OCI-LY7 (cell line): Measurements from ENCODE around the gene CRCP. TPM values are rescaled to one million over a fixed set of nuclear protein-coding genes. Genes with fewer than 3 reads are reported as not detected.
A peak's percentile ranks its signal among the peaks of the same experiment; 100 is the strongest.
"Not testable (repeated sequence)": the region's sequence is repeated elsewhere in the genome, so short reads cannot be mapped to it uniquely, and the experiment has no call there.

Experiments used
- BruUV-seq: library from RNA; stranded (reverse); fragments of 400-500 nt; replicated peaks from 2 replicates; lab custom pipeline; 2021; lab: Mats Ljungman, UMichigan
- CTCF ChIA-PET: fragments of 300-600 bp; sonication (Branson Sonifier 250); formaldehyde crosslinking; loops from one replicate; lab custom pipeline; 2022; ENCODE audit warnings: antibody characterized with exemption; ENCODE audit not compliant: unreplicated experiment; lab: Charles Lee
- POLR2A ChIA-PET: fragments of 300-600 bp; sonication (Branson Sonifier 250); formaldehyde crosslinking; loops from one replicate; lab custom pipeline; 2022; ENCODE audit warnings: antibody characterized with exemption; lab: Charles Lee
- DNase-seq: peaks from one replicate; pipeline ENCODE4 v3.0.0-alpha.2; 2015; ENCODE audit warnings: low spot score
- H2AFZ ChIP-seq: fragments of 200-600 bp; sonication (generic), shearing (Covaris generic); 2 replicates; pipeline ENCODE4 v1.6.1; 2014; ENCODE audit warnings: mild to moderate bottlenecking, antibody characterized with exemption, low read length, moderate library complexity
- H3K27ac ChIP-seq: fragments of 200-600 bp; sonication (generic); 2 replicates; pipeline ENCODE4 v1.5.1; 2014; ENCODE audit warnings: mixed run types, low read depth, mild to moderate bottlenecking, moderate library complexity, low read length, inconsistent platforms; ENCODE audit not compliant: poor library complexity, severe bottlenecking
- H3K36me3 ChIP-seq: fragments of 200-600 bp; sonication (generic); 2 replicates; pipeline ENCODE4 v1.6.1; 2014; ENCODE audit warnings: mild to moderate bottlenecking, antibody characterized with exemption, low read length, moderate library complexity, mixed read lengths; ENCODE audit not compliant: insufficient read depth
- H3K4me1 ChIP-seq: fragments of 200-600 bp; sonication (generic); 2 replicates; pipeline ENCODE4 v1.5.1; 2014; ENCODE audit warnings: mild to moderate bottlenecking, low read length; ENCODE audit not compliant: insufficient read depth, poor library complexity, severe bottlenecking
- H3K4me2 ChIP-seq: fragments of 200-600 bp; sonication (generic); 2 replicates; pipeline ENCODE4 v1.6.1; 2014; ENCODE audit warnings: mild to moderate bottlenecking, low read length
- H3K4me3 ChIP-seq: fragments of 200-600 bp; sonication (generic); 2 replicates; pipeline ENCODE4 v1.5.1; 2014; ENCODE audit warnings: mild to moderate bottlenecking, low read depth, low read length; ENCODE audit not compliant: poor library complexity, severe bottlenecking
- H3K79me2 ChIP-seq: fragments of 200-600 bp; sonication (generic); 2 replicates; pipeline ENCODE4 v1.6.1; 2016; ENCODE audit warnings: low read depth, mild to moderate bottlenecking, low read length, moderate library complexity, mixed read lengths; ENCODE audit not compliant: insufficient read depth
- H3K9me2 ChIP-seq: fragments of 200-600 bp; sonication (generic); 2 replicates; pipeline ENCODE4 v1.6.1; 2016; ENCODE audit warnings: mild to moderate bottlenecking, low read length, mixed read lengths; ENCODE audit not compliant: insufficient read depth
- H3K9me3 ChIP-seq: fragments of 200-600 bp; sonication (generic); 2 replicates; pipeline ENCODE4 v1.6.1; 2014; ENCODE audit warnings: mild to moderate bottlenecking, mixed run types, low read length, mixed read lengths
- H4K20me1 ChIP-seq: fragments of 200-600 bp; sonication (generic); 2 replicates; pipeline ENCODE4 v1.6.1; 2014; ENCODE audit warnings: mild to moderate bottlenecking, antibody characterized with exemption, low read length, moderate library complexity, mixed read lengths; ENCODE audit not compliant: insufficient read depth
- EZH2phosphoT487 ChIP-seq: fragments of 200-600 bp; sonication (generic); IDR thresholded peaks from 2 replicates; pipeline ENCODE4 v1.6.1; 2018; ENCODE audit warnings: low read depth, borderline replicate concordance, mild to moderate bottlenecking, mixed run types, antibody characterized with exemption, low read length, moderate library complexity, mixed read lengths
- intact Hi-C: fragments of 100-400 bp; cut with micrococcal nuclease; formaldehyde crosslinking; loops from one replicate; pipeline ENCODE4 v1.10.0; 2022; ENCODE audit not compliant: unreplicated experiment
- total RNA-seq, 2 experiments: library from RNA; depleted of rRNA in 1 of 2; stranded (reverse); fragments of >200 nt in 1 of 2; shearing (Covaris generic) in 1 of 2; gene quantifications; 2 replicates each; pipeline ENCODE4 v1.2.3, GENCODE V29; 2014 to 2022
- TF ChIP-seq, protein P1 (sequence below): fragments of 200-600 bp; sonication (generic); conservative IDR thresholded peaks from 2 replicates; pipeline ENCODE4 v1.5.1; 2014; ENCODE audit warnings: mild to moderate bottlenecking, antibody characterized with exemption, low read length, moderate library complexity, mixed read lengths

CRCP gene
- total RNA-seq, 2 experiments from 2014 or later, result 25.1 to 28.3 TPM

DNA sequence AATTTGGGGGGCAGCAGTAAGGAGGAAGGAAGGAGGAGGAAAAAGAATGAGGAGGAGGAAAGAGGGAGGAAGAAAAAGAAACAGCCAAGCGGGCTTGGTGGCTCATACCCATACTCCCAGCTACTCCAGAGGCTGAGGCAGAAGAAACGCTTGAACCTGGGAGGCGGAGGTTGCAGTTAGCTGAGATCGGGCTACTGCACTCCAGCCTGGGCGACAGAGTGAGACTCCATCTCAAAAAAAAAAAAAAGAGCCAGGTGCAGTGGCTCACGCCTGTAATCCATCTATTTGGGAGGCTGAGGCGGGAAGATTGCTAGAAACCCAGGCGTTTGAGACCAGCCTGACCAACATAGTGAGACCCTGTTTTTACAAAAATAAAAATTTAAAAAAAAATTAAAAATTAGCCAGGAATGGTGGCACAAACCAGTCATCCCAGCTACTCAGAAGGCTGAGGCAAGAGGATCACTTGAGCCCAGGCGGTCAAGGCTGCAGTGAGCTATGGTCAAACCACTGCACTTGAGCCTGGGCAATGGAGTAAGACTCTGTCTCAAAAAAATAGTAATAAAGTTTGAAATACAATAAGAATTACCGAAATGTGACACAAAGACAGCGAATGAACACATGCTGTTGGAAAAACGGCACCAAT, 14.1 kb upstream of the CRCP start:
- peak overlapping the region; percentile 53 for H3K4me3 ChIP-seq
- no peaks in the 10 kb centered on the region for H4K20me1 ChIP-seq
- DNase-seq, result no peak
- H3K27ac ChIP-seq, result peak overlapping the region; percentile 24
- no peaks in the 10 kb centered on the region for H3K36me3 ChIP-seq
- peak overlapping the region; percentile 57 for H3K4me2 ChIP-seq
- intact Hi-C loops, result no loop called here
- no peaks in the 10 kb centered on the region for H3K9me3 ChIP-seq
- CTCF ChIA-PET, result no interaction called here
- no TSS peak for BruUV-seq
- H3K79me2 ChIP-seq, result no peaks in the 10 kb centered on the region
- no peaks in the 10 kb centered on the region for H3K9me2 ChIP-seq
- peak overlapping the region; percentile 79; the same call in 1 of the 2 replicates for H2AFZ ChIP-seq
- POLR2A ChIA-PET, result no interaction called here
- H3K4me1 ChIP-seq, result peaks cover 12% of the 10 kb centered on the region
- no peak for TF ChIP-seq EZH2phosphoT487
- TF ChIP-seq, protein P1, sequence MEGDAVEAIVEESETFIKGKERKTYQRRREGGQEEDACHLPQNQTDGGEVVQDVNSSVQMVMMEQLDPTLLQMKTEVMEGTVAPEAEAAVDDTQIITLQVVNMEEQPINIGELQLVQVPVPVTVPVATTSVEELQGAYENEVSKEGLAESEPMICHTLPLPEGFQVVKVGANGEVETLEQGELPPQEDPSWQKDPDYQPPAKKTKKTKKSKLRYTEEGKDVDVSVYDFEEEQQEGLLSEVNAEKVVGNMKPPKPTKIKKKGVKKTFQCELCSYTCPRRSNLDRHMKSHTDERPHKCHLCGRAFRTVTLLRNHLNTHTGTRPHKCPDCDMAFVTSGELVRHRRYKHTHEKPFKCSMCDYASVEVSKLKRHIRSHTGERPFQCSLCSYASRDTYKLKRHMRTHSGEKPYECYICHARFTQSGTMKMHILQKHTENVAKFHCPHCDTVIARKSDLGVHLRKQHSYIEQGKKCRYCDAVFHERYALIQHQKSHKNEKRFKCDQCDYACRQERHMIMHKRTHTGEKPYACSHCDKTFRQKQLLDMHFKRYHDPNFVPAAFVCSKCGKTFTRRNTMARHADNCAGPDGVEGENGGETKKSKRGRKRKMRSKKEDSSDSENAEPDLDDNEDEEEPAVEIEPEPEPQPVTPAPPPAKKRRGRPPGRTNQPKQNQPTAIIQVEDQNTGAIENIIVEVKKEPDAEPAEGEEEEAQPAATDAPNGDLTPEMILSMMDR, result no peak

DNA sequence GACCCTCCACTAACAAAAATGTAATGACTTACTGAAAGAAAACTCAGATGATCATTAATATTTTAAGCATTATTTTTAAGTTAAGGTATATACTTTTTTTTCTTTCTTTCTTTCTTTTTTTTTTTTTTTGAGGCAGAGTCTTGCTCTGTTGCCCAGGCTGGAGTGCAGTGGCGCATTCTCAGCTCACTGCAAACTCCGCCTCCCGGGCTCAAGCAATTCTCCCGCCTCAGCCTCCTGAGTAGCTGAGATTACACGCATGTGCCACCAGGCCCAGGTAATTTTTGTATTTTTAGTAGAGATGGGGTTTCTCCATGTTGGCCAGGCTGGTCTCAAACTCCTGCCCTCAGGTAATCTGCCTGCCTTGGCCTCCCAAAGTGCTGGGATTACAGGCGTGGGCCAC, 12.5 kb upstream of the CRCP start:
- H2AFZ ChIP-seq, H3K36me3 ChIP-seq, DNase-seq, H3K79me2 ChIP-seq, H3K27ac ChIP-seq, H4K20me1 ChIP-seq, H3K4me3 ChIP-seq, CTCF ChIA-PET, H3K9me2 ChIP-seq, H3K4me2 ChIP-seq, intact Hi-C loops, BruUV-seq, H3K9me3 ChIP-seq, POLR2A ChIA-PET: not testable (repeated sequence)
- H3K4me1 ChIP-seq, result peaks cover 12% of the 10 kb centered on the region

DNA sequence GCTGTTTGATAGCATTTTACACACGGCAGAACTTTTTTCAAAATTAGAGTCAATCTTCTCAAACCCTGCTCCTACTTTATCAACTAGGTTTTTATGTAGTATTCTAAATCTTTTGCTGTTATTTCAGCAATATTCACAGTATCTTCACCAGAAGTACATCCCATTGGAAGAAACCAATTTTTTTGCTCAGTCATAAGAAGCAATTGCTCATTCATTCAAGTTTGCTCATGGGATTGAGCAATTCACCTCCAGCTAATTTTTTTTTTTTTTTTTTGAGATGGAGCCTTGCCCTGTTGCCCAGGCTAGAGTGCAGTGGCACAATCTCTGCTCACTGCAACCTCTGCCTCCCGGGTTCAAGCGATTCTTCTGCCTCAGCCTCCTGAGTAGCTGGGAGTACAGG, 10.7 kb upstream of the CRCP start:
- H3K9me3 ChIP-seq, H3K4me2 ChIP-seq, H3K79me2 ChIP-seq, POLR2A ChIA-PET, H2AFZ ChIP-seq, H3K4me3 ChIP-seq, H4K20me1 ChIP-seq, intact Hi-C loops, H3K36me3 ChIP-seq, BruUV-seq, H3K9me2 ChIP-seq, H3K27ac ChIP-seq, CTCF ChIA-PET, DNase-seq: not testable (repeated sequence)
- peaks cover 12% of the 10 kb centered on the region for H3K4me1 ChIP-seq
